NCI-H345 treated with DMSO at 0.1 percent for 48 hours (cell line): ENCODE data around the gene MRFAP1L1.
"Not testable (repeated sequence)": the region's sequence is repeated elsewhere in the genome, so short reads cannot be mapped to it uniquely, and the experiment has no call there.

ENCODE experiments used
- DNase-seq: peaks from one replicate; lab custom pipeline; 2025; ENCODE audit not compliant: unreplicated experiment; lab: John Stamatoyannopoulos, UW

MRFAP1L1 gene

GRCh38 chr4:6734165-6734786, 24.6 kb upstream of the MRFAP1L1 start:
- DNase-seq: no peak

GRCh38 chr4:6733358-6734164, 23.9 kb upstream of the MRFAP1L1 start:
- no peak for DNase-seq

GRCh38 chr4:6732441-6733357, 23.0 kb upstream of the MRFAP1L1 start:
- DNase-seq: no peak

GRCh38 chr4:6731780-6732179, 22.1 kb upstream of the MRFAP1L1 start:
- no peak for DNase-seq

GRCh38 chr4:6731318-6731675, 21.6 kb upstream of the MRFAP1L1 start:
- no peak for DNase-seq

- DNase-seq: no peak
Observed at GRCh38 chr4:6730603-6731317, 21.1 kb upstream of the MRFAP1L1 start.

- DNase-seq: no peak
Observed at GRCh38 chr4:6728320-6729029, 18.8 kb upstream of the MRFAP1L1 start.

- no peak for DNase-seq
Observed at GRCh38 chr4:6727943-6728250, 18.2 kb upstream of the MRFAP1L1 start.

GRCh38 chr4:6727081-6727942, 17.6 kb upstream of the MRFAP1L1 start:
- no peak for DNase-seq

GRCh38 chr4:6725427-6725961, 15.8 kb upstream of the MRFAP1L1 start:
- DNase-seq: not testable (repeated sequence)

- no peak for DNase-seq
Observed at GRCh38 chr4:6724421-6725111, 14.9 kb upstream of the MRFAP1L1 start.

- no peak for DNase-seq
Observed at GRCh38 chr4:6723851-6724250, 14.2 kb upstream of the MRFAP1L1 start.

- no peak for DNase-seq
Observed at GRCh38 chr4:6722891-6723290, 13.2 kb upstream of the MRFAP1L1 start.

- no peak for DNase-seq
Observed at GRCh38 chr4:6721121-6721520, 11.5 kb upstream of the MRFAP1L1 start.

GRCh38 chr4:6720202-6720699, 10.6 kb upstream of the MRFAP1L1 start:
- peak; percentile 37 for DNase-seq

GRCh38 chr4:6719611-6720179, 10.0 kb upstream of the MRFAP1L1 start:
- no peak for DNase-seq

- no peak for DNase-seq
Observed at GRCh38 chr4:6718932-6719610, 9.4 kb upstream of the MRFAP1L1 start.
